Calu3 (cell line): Measurements from ENCODE around the gene HOXA11. TPM values are rescaled to one million over a fixed set of nuclear protein-coding genes. Genes with fewer than 3 reads are reported as not detected.

Source experiments
- BruUV-seq: library from RNA; stranded (reverse); fragments of 400-500 nt; replicated peaks from 2 replicates; lab custom pipeline; 2021; lab: Mats Ljungman, UMichigan
- CTCF ChIA-PET: fragments of 300-600 bp; sonication (Branson Sonifier 250); formaldehyde crosslinking; loops from one replicate; lab custom pipeline; 2022; ENCODE audit warnings: antibody characterized with exemption; lab: Charles Lee
- DNase-seq: peaks from one replicate; pipeline ENCODE4 v3.0.0; 2022
- H3K27ac Mint-ChIP-seq: one replicate; pipeline ENCODE4 v1.8.0; 2022; ENCODE audit warnings: mixed read lengths; ENCODE audit not compliant: unreplicated experiment
- H3K27me3 Mint-ChIP-seq: one replicate; pipeline ENCODE4 v1.8.0; 2022; ENCODE audit warnings: mixed read lengths; ENCODE audit not compliant: unreplicated experiment
- H3K36me3 Mint-ChIP-seq: one replicate; pipeline ENCODE4 v1.8.0; 2022; ENCODE audit warnings: mild to moderate bottlenecking, moderate library complexity, mixed read lengths; ENCODE audit not compliant: insufficient read depth, unreplicated experiment
- H3K4me1 Mint-ChIP-seq: one replicate; pipeline ENCODE4 v1.8.0; 2022; ENCODE audit warnings: mild to moderate bottlenecking, low read depth, mixed read lengths; ENCODE audit not compliant: unreplicated experiment
- H3K4me3 Mint-ChIP-seq: one replicate; pipeline ENCODE4 v1.8.0; 2022; ENCODE audit warnings: mild to moderate bottlenecking, low read depth, moderate library complexity, mixed read lengths; ENCODE audit not compliant: unreplicated experiment
- H3K9me3 Mint-ChIP-seq: one replicate; pipeline ENCODE4 v1.8.0; 2022; ENCODE audit warnings: low read depth, mixed read lengths; ENCODE audit not compliant: unreplicated experiment
- intact Hi-C: fragments of 100-400 bp; cut with micrococcal nuclease; formaldehyde crosslinking; loops from one replicate; pipeline ENCODE4 v1.10.0; 2022; ENCODE audit not compliant: unreplicated experiment
- total RNA-seq: library from RNA; stranded (reverse); gene quantifications from 2 replicates; pipeline ENCODE4 v1.2.3, GENCODE V29; 2022
- TF ChIP-seq, protein P1 (sequence below): fragments of 200-600 bp; IDR thresholded peaks from one replicate; pipeline ENCODE4 v1.8.0; 2022; ENCODE audit warnings: antibody characterized with exemption; ENCODE audit not compliant: unreplicated experiment

HOXA11 gene
- total RNA-seq, 1 experiment from 2014 or later, result 0.54 TPM

GRCh38 chr7:27187475-27188385 is 2.7 kb upstream of the HOXA11 start:
- intact Hi-C loops, result no loop called here
- peaks cover 25% of the 10 kb centered on the region for H3K36me3 Mint-ChIP-seq
- CTCF ChIA-PET, result interaction anchor here (0.8 to 1.7 kb wide), 4 partner anchors 8 to 387 kb away, joined by 3 to 4 read pairs (median 3); no protein-coding TSS in a partner anchor
- H3K27me3 Mint-ChIP-seq, result peaks cover 83% of the 10 kb centered on the region
- no TSS peak for BruUV-seq
- H3K9me3 Mint-ChIP-seq, result no peaks in the 10 kb centered on the region
- TF ChIP-seq, protein P1, sequence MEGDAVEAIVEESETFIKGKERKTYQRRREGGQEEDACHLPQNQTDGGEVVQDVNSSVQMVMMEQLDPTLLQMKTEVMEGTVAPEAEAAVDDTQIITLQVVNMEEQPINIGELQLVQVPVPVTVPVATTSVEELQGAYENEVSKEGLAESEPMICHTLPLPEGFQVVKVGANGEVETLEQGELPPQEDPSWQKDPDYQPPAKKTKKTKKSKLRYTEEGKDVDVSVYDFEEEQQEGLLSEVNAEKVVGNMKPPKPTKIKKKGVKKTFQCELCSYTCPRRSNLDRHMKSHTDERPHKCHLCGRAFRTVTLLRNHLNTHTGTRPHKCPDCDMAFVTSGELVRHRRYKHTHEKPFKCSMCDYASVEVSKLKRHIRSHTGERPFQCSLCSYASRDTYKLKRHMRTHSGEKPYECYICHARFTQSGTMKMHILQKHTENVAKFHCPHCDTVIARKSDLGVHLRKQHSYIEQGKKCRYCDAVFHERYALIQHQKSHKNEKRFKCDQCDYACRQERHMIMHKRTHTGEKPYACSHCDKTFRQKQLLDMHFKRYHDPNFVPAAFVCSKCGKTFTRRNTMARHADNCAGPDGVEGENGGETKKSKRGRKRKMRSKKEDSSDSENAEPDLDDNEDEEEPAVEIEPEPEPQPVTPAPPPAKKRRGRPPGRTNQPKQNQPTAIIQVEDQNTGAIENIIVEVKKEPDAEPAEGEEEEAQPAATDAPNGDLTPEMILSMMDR, result no peak
- H3K27ac Mint-ChIP-seq, result no peak overlapping the region
- peak overlapping the region; percentile 76 for H3K4me3 Mint-ChIP-seq
- H3K4me1 Mint-ChIP-seq, result peaks cover 7% of the 10 kb centered on the region
- no peak for DNase-seq

GRCh38 chr7:27186668-27187474 is 1.8 kb upstream of the HOXA11 start:
- intact Hi-C loops, result no loop called here
- TF ChIP-seq, protein P1, result no peak
- Mint-ChIP-seq H3K4me1 (peaks cover 7% of the 10 kb centered on the region), H3K4me3 (no peak overlapping the region), H3K27me3 (peaks cover 75% of the 10 kb centered on the region), H3K36me3 (peaks cover 21% of the 10 kb centered on the region), H3K9me3 (no peaks in the 10 kb centered on the region), H3K27ac (no peak overlapping the region)
- DNase-seq, result no peak
- no TSS peak for BruUV-seq
- CTCF ChIA-PET, result interaction anchor here (0.8 to 1.4 kb wide), 3 partner anchors 9 to 388 kb away, joined by 3 to 4 read pairs (median 3); no protein-coding TSS in a partner anchor

- no peaks in the 10 kb centered on the region for H3K9me3 Mint-ChIP-seq
- peaks cover 66% of the 10 kb centered on the region for H3K27me3 Mint-ChIP-seq
- H3K36me3 Mint-ChIP-seq, result peaks cover 21% of the 10 kb centered on the region
- no peak for DNase-seq
- TF ChIP-seq, protein P1, result no peak
- intact Hi-C loops, result no loop called here
- BruUV-seq, result no TSS peak
- CTCF ChIA-PET, result interaction anchor here (0.6 to 1.4 kb wide), 3 partner anchors 10 to 389 kb away, joined by 3 to 4 read pairs (median 3); no protein-coding TSS in a partner anchor
- H3K4me3 Mint-ChIP-seq, result peak overlapping the region; percentile 0
- H3K27ac Mint-ChIP-seq, result no peak overlapping the region
- peaks cover 7% of the 10 kb centered on the region for H3K4me1 Mint-ChIP-seq
Measured at GRCh38 chr7:27185854-27186667, 1.0 kb upstream of the HOXA11 start.
